ENCODE measurements around the gene SPATS2. TPM values are rescaled to one million over a fixed set of nuclear protein-coding genes. Genes with fewer than 3 reads are reported as not detected.

Gene SPATS2
- total RNA-seq, 2 experiments from 2014 or later: 10.6 to 18.8 TPM

GRCh38 chr12:49541911-49542505 is 174.7 kb downstream of the SPATS2 start:
- ChIA-PET CTCF (interaction anchor here (0.7 to 1.5 kb wide), 3 partner anchors 27 to 184 kb away, joined by 3 to 9 read pairs (median 4); no protein-coding TSS in a partner anchor), POLR2A (interaction anchor here (0.6 kb wide), 1 partner anchor 22 kb away, joined by 4 read pairs; no protein-coding TSS in a partner anchor)
- H3K27ac Mint-ChIP-seq: no peak overlapping the region
- peaks cover 11% of the 10 kb centered on the region for H3K27me3 Mint-ChIP-seq
- no peaks in the 10 kb centered on the region for H3K36me3 Mint-ChIP-seq (ENCODE audit: low read depth)
- ATAC-seq: no peak
- no peaks in the 10 kb centered on the region for H3K9me3 Mint-ChIP-seq (ENCODE audit: low read depth)
- intact Hi-C loops (cut with DNase I, micrococcal nuclease): no loop called here
- H3K4me1 Mint-ChIP-seq: peaks cover 4% of the 10 kb centered on the region
- DNase-seq: no peak
- no peak overlapping the region for H3K4me3 Mint-ChIP-seq

- DNase-seq (no peak), ATAC-seq (no peak)
- ChIA-PET POLR2A (interaction anchor here (0.6 kb wide), 1 partner anchor 21 kb away, joined by 4 read pairs; no protein-coding TSS in a partner anchor), CTCF (interaction anchor here (1.4 to 1.5 kb wide), 2 partner anchors 28 to 184 kb away, joined by 3 to 9 read pairs; no protein-coding TSS in a partner anchor)
- Mint-ChIP-seq H3K4me3 (no peak overlapping the region), H3K4me1 (peaks cover 4% of the 10 kb centered on the region), H3K27me3 (peaks cover 15% of the 10 kb centered on the region), H3K27ac (no peak overlapping the region), H3K9me3 (ENCODE audit: low read depth) (no peaks in the 10 kb centered on the region), H3K36me3 (ENCODE audit: low read depth) (no peaks in the 10 kb centered on the region)
- intact Hi-C loops (cut with DNase I, micrococcal nuclease): no loop called here
These were observed 175.4 kb downstream of the SPATS2 start for GRCh38 chr12:49542592-49543160.

GRCh38 chr12:49543221-49543913 is 176.1 kb downstream of the SPATS2 start:
- H3K4me3 Mint-ChIP-seq: no peak overlapping the region
- peaks cover 7% of the 10 kb centered on the region for H3K4me1 Mint-ChIP-seq
- H3K27ac Mint-ChIP-seq: peak overlapping the region; percentile 17
- H3K9me3 Mint-ChIP-seq (ENCODE audit: low read depth): no peaks in the 10 kb centered on the region
- ChIA-PET POLR2A (no interaction called here), CTCF (interaction anchor here (0.9 to 1.5 kb wide), 5 partner anchors 9 to 185 kb away, joined by 3 to 9 read pairs (median 3); no protein-coding TSS in a partner anchor)
- peaks cover 16% of the 10 kb centered on the region for H3K27me3 Mint-ChIP-seq
- no peaks in the 10 kb centered on the region for H3K36me3 Mint-ChIP-seq (ENCODE audit: low read depth)
- DNase-seq (no peak), ATAC-seq (no peak)
- intact Hi-C loops (cut with DNase I, micrococcal nuclease): no loop called here

- intact Hi-C loops (cut with DNase I, micrococcal nuclease): no loop called here
- ChIA-PET POLR2A (no interaction called here), CTCF (interaction anchor here (0.9 to 1.7 kb wide), 6 partner anchors 8 to 556 kb away, joined by 3 to 9 read pairs (median 4); partner anchors contain the start of gene DNAJC22)
- no peak overlapping the region for H3K27ac Mint-ChIP-seq
- DNase-seq: no peak
- ATAC-seq: no peak
- H3K27me3 Mint-ChIP-seq: peaks cover 18% of the 10 kb centered on the region
- no peak overlapping the region for H3K4me3 Mint-ChIP-seq
- H3K4me1 Mint-ChIP-seq: peaks cover 10% of the 10 kb centered on the region
- H3K36me3 Mint-ChIP-seq (ENCODE audit: low read depth): no peaks in the 10 kb centered on the region
- H3K9me3 Mint-ChIP-seq (ENCODE audit: low read depth): no peaks in the 10 kb centered on the region
These were observed 176.9 kb downstream of the SPATS2 start for GRCh38 chr12:49543914-49544815.

- no peak overlapping the region for H3K27ac Mint-ChIP-seq
- no peak for ATAC-seq
- no peak for DNase-seq
- no peaks in the 10 kb centered on the region for H3K9me3 Mint-ChIP-seq (ENCODE audit: low read depth)
- peaks cover 12% of the 10 kb centered on the region for H3K27me3 Mint-ChIP-seq
- no peak overlapping the region for H3K4me3 Mint-ChIP-seq
- ChIA-PET POLR2A (no interaction called here), CTCF (interaction anchor here (1.1 to 1.7 kb wide), 2 partner anchors 8 to 257 kb away, joined by 3 to 9 read pairs; no protein-coding TSS in a partner anchor)
- H3K36me3 Mint-ChIP-seq (ENCODE audit: low read depth): no peaks in the 10 kb centered on the region
- peaks cover 6% of the 10 kb centered on the region for H3K4me1 Mint-ChIP-seq
- intact Hi-C loops (cut with DNase I, micrococcal nuclease): no loop called here
These were observed 178.6 kb downstream of the SPATS2 start for GRCh38 chr12:49545815-49546214.

- Mint-ChIP-seq H3K27ac (no peak overlapping the region), H3K4me3 (no peak overlapping the region), H3K4me1 (peaks cover 6% of the 10 kb centered on the region), H3K9me3 (ENCODE audit: low read depth) (no peaks in the 10 kb centered on the region), H3K27me3 (peaks cover 12% of the 10 kb centered on the region), H3K36me3 (ENCODE audit: low read depth) (no peaks in the 10 kb centered on the region)
- intact Hi-C loops (cut with DNase I, micrococcal nuclease): no loop called here
- ChIA-PET POLR2A (no interaction called here), CTCF (interaction anchor here (1.1 kb wide), 1 partner anchor 258 kb away, joined by 3 read pairs; no protein-coding TSS in a partner anchor)
- DNase-seq: no peak
- no peak for ATAC-seq
These were observed 179.2 kb downstream of the SPATS2 start for GRCh38 chr12:49546481-49546880.

- DNase-seq: no peak
- no peak overlapping the region for H3K27ac Mint-ChIP-seq
- intact Hi-C loops (cut with DNase I, micrococcal nuclease): no loop called here
These were observed 179.9 kb downstream of the SPATS2 start for GRCh38 chr12:49547090-49547690.

GRCh38 chr12:49548481-49548821 is 181.2 kb downstream of the SPATS2 start:
- POLR2A ChIA-PET: interaction anchor here (0.7 kb wide), 1 partner anchor 19 kb away, joined by 5 read pairs; no protein-coding TSS in a partner anchor
- Mint-ChIP-seq H3K9me3 (ENCODE audit: low read depth) (no peaks in the 10 kb centered on the region), H3K27ac (no peak overlapping the region), H3K36me3 (ENCODE audit: low read depth) (no peaks in the 10 kb centered on the region), H3K27me3 (peaks cover 12% of the 10 kb centered on the region), H3K4me3 (peak overlapping the region; percentile 70), H3K4me1 (peaks cover 6% of the 10 kb centered on the region)
- intact Hi-C loops (cut with DNase I, micrococcal nuclease): no loop called here
- ATAC-seq (peak; percentile 27), DNase-seq (no peak)
- CTCF ChIA-PET: no interaction called here

More at GRCh38 chr12:49547090-49547690, 179.9 kb downstream of the SPATS2 start:
- Mint-ChIP-seq H3K36me3 (ENCODE audit: low read depth) (no peaks in the 10 kb centered on the region), H3K4me1 (peaks cover 6% of the 10 kb centered on the region), H3K27me3 (peaks cover 12% of the 10 kb centered on the region), H3K9me3 (ENCODE audit: low read depth) (no peaks in the 10 kb centered on the region), H3K4me3 (no peak overlapping the region)
- peak; percentile 19 for ATAC-seq
- CTCF ChIA-PET: interaction anchor here (0.6 kb wide), 1 partner anchor 339 kb away, joined by 3 read pairs; no protein-coding TSS in a partner anchor
- POLR2A ChIA-PET: no interaction called here

GRCh38 chr12:49548822-49549648 is 181.8 kb downstream of the SPATS2 start:
- peak; percentile 56 for DNase-seq
- Mint-ChIP-seq H3K36me3 (ENCODE audit: low read depth) (no peaks in the 10 kb centered on the region), H3K27ac (peak overlapping the region; percentile 61), H3K4me1 (peaks cover 6% of the 10 kb centered on the region), H3K9me3 (ENCODE audit: low read depth) (no peaks in the 10 kb centered on the region), H3K4me3 (peak overlapping the region; percentile 70), H3K27me3 (peaks cover 12% of the 10 kb centered on the region)
- POLR2A ChIA-PET: interaction anchor here (0.7 kb wide), 1 partner anchor 18 kb away, joined by 5 read pairs; no protein-coding TSS in a partner anchor
- CTCF ChIA-PET: no interaction called here
- intact Hi-C loops (cut with DNase I, micrococcal nuclease): no loop called here
- ATAC-seq: peak; percentile 43
